Erythroblast (primary cell): ENCODE measurements around the gene TMEM132C.

Source experiments
- GATA1 ChIP-seq: IDR thresholded peaks from 2 replicates; pipeline ENCODE4 v1.6.1; 2011; ENCODE audit warnings: low read depth, mild to moderate bottlenecking, control low read depth, low read length, moderate library complexity
- POLR2A ChIP-seq: IDR thresholded peaks from 2 replicates; pipeline ENCODE4 v1.6.1; 2011; ENCODE audit warnings: mild to moderate bottlenecking, low read length

GRCh38 chr12:128606970-128607369 is 340.0 kb downstream of the TMEM132C start:
- TF ChIP-seq POLR2A (no peak), GATA1 (no peak)
